Measurements from ENCODE around the gene TGFB2. TPM values are rescaled to one million over a fixed set of nuclear protein-coding genes. Genes with fewer than 3 reads are reported as not detected.

Gene TGFB2
- total RNA-seq, 1 experiment from 2014 or later = 21.8 TPM

DNA sequence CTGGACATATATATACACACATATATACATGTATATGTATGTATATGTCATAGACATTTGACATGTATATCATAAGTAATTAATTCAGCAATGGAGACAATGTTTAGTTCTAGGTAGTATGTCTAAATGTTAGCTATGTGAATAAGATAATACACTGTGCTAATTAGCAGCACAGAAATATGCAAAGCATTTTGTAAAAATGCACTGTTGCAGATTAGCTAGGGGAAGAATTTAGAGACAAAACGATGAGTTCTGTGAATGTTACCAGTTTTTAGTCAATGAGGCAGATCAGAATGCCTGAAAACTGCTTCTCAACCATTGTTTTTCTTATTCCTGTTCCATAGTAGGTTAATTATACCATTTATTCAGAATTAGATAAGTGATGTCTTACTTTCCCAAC lies 86.3 kb downstream of the TGFB2 start:
- in situ Hi-C loops (cut with HindIII; ENCODE audit: low pct_unique_long_range_greater_than_20kb, low sequenced_read_pairs) = no loop called here
- DNase-seq (ENCODE audit: low read depth) = no peak

DNA sequence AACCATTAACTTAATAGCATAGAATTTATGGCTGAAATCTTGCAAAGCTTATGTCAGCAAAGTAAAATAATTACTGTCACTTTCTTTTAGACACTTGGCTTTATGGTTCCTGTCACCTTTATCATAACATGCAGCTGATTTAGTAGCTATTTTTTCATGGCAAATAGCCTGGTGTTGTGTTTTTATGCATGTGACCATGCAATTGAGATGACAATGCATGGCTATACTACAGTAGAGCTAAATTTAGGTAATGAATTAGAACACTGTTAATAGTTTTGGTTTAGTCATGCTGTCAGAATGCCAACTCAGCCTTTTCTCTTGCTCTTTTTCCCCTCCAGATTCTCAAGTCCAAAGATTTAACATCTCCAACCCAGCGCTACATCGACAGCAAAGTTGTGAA lies 88.6 kb downstream of the TGFB2 start:
- DNase-seq (ENCODE audit: low read depth) = no peak

DNA sequence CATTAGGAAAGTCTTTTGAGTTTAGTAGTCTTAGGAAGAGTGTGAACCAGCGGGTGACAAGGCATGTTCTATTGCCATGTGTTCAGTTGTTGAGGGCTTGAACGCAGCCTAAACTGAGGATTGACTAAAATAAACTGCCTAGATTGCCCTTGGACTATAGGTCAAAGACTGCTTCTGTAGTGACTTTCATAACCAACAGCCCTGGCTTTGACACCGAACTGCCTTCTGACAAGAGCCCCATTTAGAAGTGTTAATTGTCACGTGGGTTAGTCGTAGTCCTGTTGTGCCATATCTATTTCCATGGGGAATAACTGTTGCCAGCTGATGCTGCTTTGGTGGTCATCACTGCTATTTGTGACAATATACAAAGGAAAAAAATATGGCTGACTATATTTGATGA lies 90.4 kb downstream of the TGFB2 start:
- in situ Hi-C loops (cut with HindIII; ENCODE audit: low pct_unique_long_range_greater_than_20kb, low sequenced_read_pairs) = no loop called here
- DNase-seq (ENCODE audit: low read depth) = no peak

More for the DNA sequence above, 88.6 kb downstream of the TGFB2 start:
- in situ Hi-C loops (cut with HindIII; ENCODE audit: low pct_unique_long_range_greater_than_20kb, low sequenced_read_pairs) = no loop called here

- DNase-seq (ENCODE audit: low read depth) = no peak
- in situ Hi-C loops (cut with HindIII; ENCODE audit: low pct_unique_long_range_greater_than_20kb, low sequenced_read_pairs) = no loop called here
Observed at GRCh38 chr1:218436346-218436745, 91.2 kb downstream of the TGFB2 start.

GRCh38 chr1:218436997-218437396 lies 91.9 kb downstream of the TGFB2 start:
- in situ Hi-C loops (cut with HindIII; ENCODE audit: low pct_unique_long_range_greater_than_20kb, low sequenced_read_pairs) = no loop called here
- no peak for DNase-seq (ENCODE audit: low read depth)

DNA sequence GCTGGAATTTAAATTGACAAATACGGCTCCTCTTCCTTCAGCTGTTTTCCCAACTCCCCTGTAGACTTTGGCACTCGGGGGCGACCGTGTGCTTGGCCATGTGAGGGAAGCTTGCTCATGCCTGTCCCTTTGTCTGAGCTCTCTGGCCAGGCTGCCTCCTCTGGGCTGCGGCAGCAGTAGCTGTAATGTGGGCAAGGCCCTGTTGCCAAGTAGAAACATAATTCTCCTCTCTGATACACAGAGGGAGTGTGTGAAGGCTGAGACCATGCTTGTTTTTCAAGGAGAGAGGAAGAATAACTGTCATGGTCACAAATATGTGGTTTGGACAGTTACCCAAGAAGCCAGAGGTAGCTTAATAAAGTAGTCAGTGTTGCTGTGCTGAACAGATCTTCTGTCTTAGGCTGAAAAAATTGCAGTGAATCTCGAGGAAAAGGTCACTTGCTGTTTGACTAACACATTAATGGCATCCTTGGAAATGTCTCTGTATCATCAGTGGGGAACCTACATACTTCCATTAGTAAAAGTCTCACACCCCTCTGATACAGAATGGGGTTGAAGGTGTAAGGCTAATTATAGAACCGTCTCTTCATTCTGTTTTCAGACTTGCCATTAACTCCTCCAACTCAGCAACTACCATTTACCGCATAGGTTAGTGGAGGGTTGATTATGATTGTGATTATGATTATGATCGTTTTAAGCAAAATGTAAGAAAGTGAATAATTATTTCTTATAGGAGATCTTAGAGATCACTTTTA lies 94.6 kb downstream of the TGFB2 start:
- no peak for DNase-seq (ENCODE audit: low read depth)
- in situ Hi-C loops (cut with HindIII; ENCODE audit: low pct_unique_long_range_greater_than_20kb, low sequenced_read_pairs) = no loop called here

- in situ Hi-C loops (cut with HindIII; ENCODE audit: low pct_unique_long_range_greater_than_20kb, low sequenced_read_pairs) = no loop called here
- DNase-seq (ENCODE audit: low read depth) = no peak
Observed at GRCh38 chr1:218443255-218443654, 98.1 kb downstream of the TGFB2 start.

- in situ Hi-C loops (cut with HindIII; ENCODE audit: low pct_unique_long_range_greater_than_20kb, low sequenced_read_pairs) = no loop called here
- DNase-seq (ENCODE audit: low read depth) = no peak
Observed at GRCh38 chr1:218444173-218444572, 99.0 kb downstream of the TGFB2 start.

GRCh38 chr1:218444588-218444987 lies 99.5 kb downstream of the TGFB2 start:
- in situ Hi-C loops (cut with HindIII; ENCODE audit: low pct_unique_long_range_greater_than_20kb, low sequenced_read_pairs) = no loop called here
- no peak for DNase-seq (ENCODE audit: low read depth)

DNA sequence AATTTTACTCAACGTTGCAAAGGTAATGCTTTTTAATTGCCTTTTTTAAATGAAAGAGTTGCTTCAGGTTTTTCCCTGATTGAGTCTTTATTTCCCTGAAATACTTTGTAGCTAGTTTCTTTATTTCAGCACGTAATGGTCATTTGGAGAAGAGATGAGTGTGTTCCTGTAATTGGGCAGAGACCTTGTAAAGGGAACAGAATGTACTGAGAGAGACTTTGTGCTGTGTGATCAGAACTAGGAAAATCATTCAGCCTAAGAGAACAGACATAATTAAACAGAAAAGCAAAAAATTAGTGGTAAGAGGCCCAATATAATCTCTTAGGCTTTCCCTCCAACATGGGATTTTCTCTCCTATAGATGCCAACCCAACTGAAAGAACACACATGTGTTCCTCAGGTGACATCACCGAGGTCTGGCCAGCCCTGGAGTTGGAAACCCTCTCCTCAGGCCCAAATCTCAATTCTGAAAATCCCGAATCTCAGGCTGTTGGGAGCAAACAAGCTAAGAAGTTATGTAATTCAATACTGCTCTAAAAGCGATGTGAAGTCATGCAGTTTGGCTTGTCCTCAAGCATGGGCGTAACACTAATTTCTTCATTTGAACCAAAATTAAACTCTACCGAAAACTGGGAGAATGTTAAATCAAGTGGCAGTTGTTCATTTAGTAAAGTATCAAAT lies 102.0 kb downstream of the TGFB2 start:
- in situ Hi-C loops (cut with HindIII; ENCODE audit: low pct_unique_long_range_greater_than_20kb, low sequenced_read_pairs) = no loop called here
- no peak for DNase-seq (ENCODE audit: low read depth)

DNA sequence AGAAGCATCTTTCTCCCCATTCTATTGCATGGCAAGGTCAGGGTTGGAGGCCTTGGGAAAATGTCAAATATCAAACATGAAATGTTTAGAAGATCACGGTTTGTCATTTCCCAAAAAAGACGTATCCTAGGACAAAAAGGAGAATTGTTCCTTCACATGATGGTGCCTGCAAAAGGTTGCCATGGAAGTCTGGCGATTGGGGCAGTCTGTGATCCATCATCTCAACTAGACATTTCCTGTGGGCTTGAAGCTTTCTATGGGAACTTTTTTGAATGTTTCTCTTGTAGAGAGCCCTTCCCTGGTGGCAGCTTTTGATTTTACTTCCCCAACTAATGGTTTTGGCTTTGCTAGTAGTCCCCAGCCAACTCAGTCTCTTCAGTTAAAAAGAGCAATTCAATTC lies 106.3 kb downstream of the TGFB2 start:
- in situ Hi-C loops (cut with HindIII; ENCODE audit: low pct_unique_long_range_greater_than_20kb, low sequenced_read_pairs) = no loop called here
- DNase-seq (ENCODE audit: low read depth) = no peak

DNA sequence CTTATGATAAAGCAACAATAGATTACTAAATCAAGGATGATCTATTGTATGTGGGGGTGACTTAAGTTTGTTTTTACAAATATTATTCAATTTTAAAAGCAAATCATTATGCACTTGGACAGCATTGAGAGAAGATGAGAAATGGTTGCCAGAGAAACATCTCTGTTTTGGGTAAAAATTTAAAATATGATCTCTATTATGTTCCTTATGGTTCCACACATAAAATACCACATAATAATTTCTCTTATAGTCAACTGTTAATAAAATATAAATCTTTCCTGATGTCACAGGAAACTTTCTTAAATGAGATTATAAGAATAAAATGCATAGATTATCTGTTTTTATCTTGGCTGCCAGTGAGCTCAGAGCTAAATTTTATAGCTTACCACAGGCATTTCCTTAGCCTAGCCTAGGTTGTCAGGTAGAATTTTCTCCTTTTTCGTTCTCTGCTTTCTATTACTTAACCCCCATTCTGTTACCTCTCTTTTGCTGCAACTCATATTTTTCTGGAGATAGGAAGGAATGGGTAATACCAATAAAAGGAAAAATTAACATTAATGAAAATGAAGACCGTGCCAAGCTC lies 109.7 kb downstream of the TGFB2 start:
- in situ Hi-C loops (cut with HindIII; ENCODE audit: low pct_unique_long_range_greater_than_20kb, low sequenced_read_pairs) = no loop called here
- no peak for DNase-seq (ENCODE audit: low read depth)

GRCh38 chr1:218456444-218456843 lies 111.3 kb downstream of the TGFB2 start:
- in situ Hi-C loops (cut with HindIII; ENCODE audit: low pct_unique_long_range_greater_than_20kb, low sequenced_read_pairs) = no loop called here
- no peak for DNase-seq (ENCODE audit: low read depth)

DNA sequence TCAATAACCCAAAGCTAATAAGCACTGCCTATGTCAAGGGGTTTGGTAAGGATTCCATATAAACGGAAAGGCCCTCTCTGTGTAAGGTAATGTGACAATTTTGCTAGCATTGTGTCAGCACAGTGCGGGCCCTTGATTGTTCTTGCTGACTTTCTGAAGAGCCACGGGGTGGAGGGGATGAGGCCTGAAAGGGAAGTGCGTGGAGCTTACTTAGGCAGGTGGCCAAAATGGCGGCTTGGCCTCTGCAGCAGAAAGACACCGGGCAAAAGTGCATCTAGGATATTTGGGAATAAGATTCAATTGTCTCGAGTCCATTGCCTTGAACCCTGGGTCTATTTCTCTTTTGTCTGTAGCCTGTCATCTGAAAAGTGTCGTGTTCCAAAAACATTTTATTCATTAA lies 114.3 kb downstream of the TGFB2 start:
- in situ Hi-C loops (cut with HindIII; ENCODE audit: low pct_unique_long_range_greater_than_20kb, low sequenced_read_pairs) = no loop called here
- DNase-seq (ENCODE audit: low read depth) = no peak

DNA sequence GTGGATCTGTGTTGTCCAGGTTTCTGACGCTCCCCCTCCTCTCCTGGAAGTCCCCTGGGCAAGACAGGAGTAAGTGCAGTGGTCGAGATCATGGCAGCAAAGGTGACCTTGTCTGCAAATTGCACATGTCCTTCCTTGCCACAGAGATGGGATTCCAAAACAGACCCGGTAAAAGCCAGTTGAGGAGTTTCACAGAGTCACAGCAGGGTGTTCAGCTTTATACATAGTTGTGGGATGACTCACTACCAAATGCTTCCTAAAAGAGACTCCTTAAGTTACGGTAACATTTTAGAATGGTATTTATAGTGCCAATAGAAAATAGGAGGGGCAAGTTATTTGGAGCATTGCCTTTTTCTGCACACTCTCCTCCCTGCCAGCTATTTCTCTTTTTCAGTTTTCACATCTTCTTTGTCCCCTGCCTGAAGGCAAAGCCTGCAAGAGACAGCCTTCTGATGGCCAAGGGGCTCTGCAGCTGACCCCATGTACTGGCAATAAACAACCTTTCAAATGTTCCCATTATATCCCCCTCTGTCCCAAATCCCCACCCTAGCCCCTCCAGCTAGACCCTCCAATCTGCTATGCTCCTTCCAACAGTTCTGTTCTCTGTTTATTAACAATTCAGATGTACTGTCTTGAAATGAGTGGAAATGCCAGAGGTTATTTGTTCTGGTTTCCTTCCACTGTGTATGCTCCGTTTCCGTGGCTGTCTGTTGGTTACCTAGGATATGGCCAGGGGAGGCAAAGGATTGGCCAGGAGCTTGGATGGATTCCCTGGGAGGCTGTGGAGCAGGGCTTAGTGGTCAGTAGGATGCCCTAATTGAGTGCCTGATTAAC lies 115.0 kb downstream of the TGFB2 start:
- in situ Hi-C loops (cut with HindIII; ENCODE audit: low pct_unique_long_range_greater_than_20kb, low sequenced_read_pairs) = no loop called here
- DNase-seq (ENCODE audit: low read depth) = peak; percentile 70

DNA sequence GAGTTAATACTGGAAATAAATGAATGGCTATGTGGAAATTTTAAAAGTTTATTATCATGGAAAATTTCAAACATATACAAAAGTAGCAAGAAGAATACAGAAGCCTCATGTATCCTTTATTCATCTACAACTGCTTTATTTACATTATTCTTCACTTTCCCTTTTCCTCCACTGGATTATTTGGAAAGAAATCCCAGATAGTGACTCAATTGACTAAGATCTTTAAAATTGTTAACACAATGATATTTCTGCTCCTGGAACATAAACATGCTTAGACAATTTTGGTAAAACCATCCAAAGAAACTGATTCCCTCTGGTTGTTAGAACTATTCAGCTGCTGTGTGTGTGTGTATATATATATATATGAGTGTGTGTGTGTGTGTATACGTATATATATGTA lies 116.2 kb downstream of the TGFB2 start:
- DNase-seq (ENCODE audit: low read depth) = no peak
- in situ Hi-C loops (cut with HindIII; ENCODE audit: low pct_unique_long_range_greater_than_20kb, low sequenced_read_pairs) = no loop called here

- DNase-seq (ENCODE audit: low read depth) = no peak
- in situ Hi-C loops (cut with HindIII; ENCODE audit: low pct_unique_long_range_greater_than_20kb, low sequenced_read_pairs) = no loop called here
Observed at GRCh38 chr1:218462116-218462515, 117.0 kb downstream of the TGFB2 start.

DNA sequence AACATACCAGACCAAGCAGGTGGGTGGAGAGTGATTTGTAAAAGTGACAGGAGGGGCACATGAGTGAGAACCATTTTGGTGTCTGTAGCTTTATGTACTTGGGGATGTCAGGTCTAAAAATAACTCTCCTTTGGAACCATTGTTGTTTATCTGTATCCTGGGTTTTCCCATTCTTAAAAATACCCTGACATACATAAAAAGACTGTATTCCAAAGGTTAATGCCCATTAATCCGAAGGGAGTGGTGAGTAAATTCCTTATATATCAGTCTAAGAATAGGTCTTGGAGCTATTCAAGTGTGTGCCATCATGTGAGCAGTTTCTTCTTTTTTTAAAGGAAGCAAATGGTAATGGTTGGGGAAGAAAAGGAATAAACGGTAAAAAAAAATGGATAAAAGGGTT lies 117.5 kb downstream of the TGFB2 start:
- DNase-seq (ENCODE audit: low read depth) = no peak
- in situ Hi-C loops (cut with HindIII; ENCODE audit: low pct_unique_long_range_greater_than_20kb, low sequenced_read_pairs) = no loop called here
